Stomach (tissue), 9 donors: Measurements from ENCODE around the gene MYO3B. TPM values are rescaled to one million over a fixed set of nuclear protein-coding genes. Genes with fewer than 3 reads are reported as not detected.
"Not testable (repeated sequence)": the region's sequence is repeated elsewhere in the genome, so short reads cannot be mapped to it uniquely, and the experiment has no call there.

Experiments used
- DNase-seq, 2 donors: peaks; one replicate each; pipeline versions ENCODE4 v3.0.0 to v3.0.0-alpha.2; 2013 to 2019
- H3K27ac ChIP-seq, 5 donors: fragments of 200-600 bp in 4 of 5; sonication (generic) in 4 of 5; one replicate each; pipeline ENCODE4 v1.5.1; 2013 to 2019; ENCODE audit warnings: mild to moderate bottlenecking in 1 of 5, moderate library complexity in 1 of 5
- H3K27me3 ChIP-seq, 3 donors: fragments of 200-600 bp; sonication (generic); one replicate each; pipeline ENCODE4 v1.5.1; 2017 to 2019; ENCODE audit warnings: mixed run types in 1 of 3
- H3K36me3 ChIP-seq, 4 donors: fragments of 200-600 bp; sonication (generic); 1 replicate in 3 of 4; 2 replicates in 1 of 4; pipeline ENCODE4 v1.5.1; 2016 to 2019
- H3K4me1 ChIP-seq, 4 donors: fragments of 200-600 bp; sonication (generic); one replicate each; pipeline ENCODE4 v1.5.1; 2016 to 2019
- H3K4me3 ChIP-seq, 4 donors: fragments of 200-600 bp; sonication (generic) in 3 of 4; one replicate each; pipeline ENCODE4 v1.5.1; 2016 to 2019; ENCODE audit warnings: mild to moderate bottlenecking in 1 of 4
- H3K9me3 ChIP-seq, 4 donors: fragments of 200-600 bp; sonication (generic); one replicate each; pipeline ENCODE4 v1.5.1; 2016 to 2019
- EP300 ChIP-seq: sonication (generic); formaldehyde crosslinking; IDR thresholded peaks from one replicate; pipeline ENCODE4 v1.6.1; 2017; ENCODE audit warnings: antibody characterized with exemption
- POLR2A ChIP-seq, 4 donors: fragments of 450-650 bp; IDR thresholded peaks; one replicate each; pipeline ENCODE4 v1.6.1; 2016; ENCODE audit warnings: antibody characterized with exemption in 4 of 4, control low read depth in 2 of 4, mild to moderate bottlenecking in 1 of 4, moderate library complexity in 1 of 4
- POLR2AphosphoS5 ChIP-seq, 3 donors: sonication (generic); formaldehyde crosslinking; IDR thresholded peaks; one replicate each; pipeline ENCODE4 v1.6.1; 2016; ENCODE audit warnings: antibody characterized with exemption in 3 of 3
- WGBS, 5 donors: extraction: QIAGEN DNeasy Blood & Tissue Kit in 3 of 5; methylation state at CpG; one replicate each; pipeline versions ENCODE4 v1.1.5 to v1.1.7; 2013 to 2018; 5-methylcytosine and 5-hydroxymethylcytosine counted together
- intact Hi-C: fragments of 100-400 bp; cut with DNase I; formaldehyde crosslinking; loops from one replicate; pipeline ENCODE4 v1.15.1; 2023; ENCODE audit warnings: low total_unique reads
- polyA plus RNA-seq, 3 donors: library from polyadenylated mRNA; stranded (reverse); fragments of 200-250 nt; gene quantifications; one replicate each; pipeline ENCODE4 v1.2.3, GENCODE V29; 2013
- total RNA-seq, 5 donors: library from RNA; depleted of rRNA; stranded (reverse); fragments of >200 nt; gene quantifications; one replicate each; pipeline versions ENCODE4 v1.1.0 to v1.2.3, GENCODE V29; 2014 to 2016
- TF ChIP-seq, protein P1 (sequence below), 7 experiments: fragments of 450-650 bp in 4 of 7; fragments of 200-600 bp in 3 of 7; sonication (generic) in 3 of 7; IDR thresholded peaks; one replicate each; pipeline ENCODE4 v1.5.1; 2016 to 2019; ENCODE audit warnings: antibody characterized with exemption in 7 of 7, control low read depth in 2 of 7, mild to moderate bottlenecking in 1 of 7
- donor health status: healthy with polysubstance abuse.
- donor health status: Bipolar disorder and iron deficiency.
- donor health status: healthy.

The MYO3B gene
- total and polyA plus RNA-seq, 8 donors, result 0.05 to 0.37 TPM; not detected in 6

DNA sequence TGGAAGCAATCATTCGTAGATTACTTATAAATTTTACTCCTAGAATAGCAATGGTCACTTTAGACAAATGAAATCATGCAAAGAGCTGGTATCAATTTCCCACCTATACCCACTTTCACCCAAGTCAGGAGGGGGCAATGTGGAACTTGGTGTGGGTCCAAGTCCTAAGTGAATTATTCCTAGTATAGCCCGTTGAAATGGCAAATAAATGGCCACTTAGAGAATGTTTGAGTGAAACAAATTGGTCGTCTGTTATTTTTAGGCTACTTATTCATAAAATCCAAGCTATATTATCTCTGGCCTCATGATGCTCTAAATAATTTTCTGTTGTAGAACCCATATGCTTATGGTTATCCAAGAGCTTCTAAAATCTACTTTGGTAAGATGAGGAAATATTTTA lies 98.1 kb downstream of the MYO3B start:
- DNase-seq, result peak in 1 of 2 donors; percentile 2
- Histone ChIP-seq H3K9me3 (no peaks in the 10 kb centered on the region), H3K27ac (no peak overlapping the region), H3K4me1 (no peaks in the 10 kb centered on the region), H3K27me3 (no peaks in the 10 kb centered on the region), H3K4me3 (no peak overlapping the region), H3K36me3 (no peaks in the 10 kb centered on the region)
- WGBS, 5 donors, result 67 to 73% (median 72%) methylated on average over 3 of the region's 3 CpGs
- intact Hi-C loops, result no loop called here
- TF ChIP-seq, protein P1, sequence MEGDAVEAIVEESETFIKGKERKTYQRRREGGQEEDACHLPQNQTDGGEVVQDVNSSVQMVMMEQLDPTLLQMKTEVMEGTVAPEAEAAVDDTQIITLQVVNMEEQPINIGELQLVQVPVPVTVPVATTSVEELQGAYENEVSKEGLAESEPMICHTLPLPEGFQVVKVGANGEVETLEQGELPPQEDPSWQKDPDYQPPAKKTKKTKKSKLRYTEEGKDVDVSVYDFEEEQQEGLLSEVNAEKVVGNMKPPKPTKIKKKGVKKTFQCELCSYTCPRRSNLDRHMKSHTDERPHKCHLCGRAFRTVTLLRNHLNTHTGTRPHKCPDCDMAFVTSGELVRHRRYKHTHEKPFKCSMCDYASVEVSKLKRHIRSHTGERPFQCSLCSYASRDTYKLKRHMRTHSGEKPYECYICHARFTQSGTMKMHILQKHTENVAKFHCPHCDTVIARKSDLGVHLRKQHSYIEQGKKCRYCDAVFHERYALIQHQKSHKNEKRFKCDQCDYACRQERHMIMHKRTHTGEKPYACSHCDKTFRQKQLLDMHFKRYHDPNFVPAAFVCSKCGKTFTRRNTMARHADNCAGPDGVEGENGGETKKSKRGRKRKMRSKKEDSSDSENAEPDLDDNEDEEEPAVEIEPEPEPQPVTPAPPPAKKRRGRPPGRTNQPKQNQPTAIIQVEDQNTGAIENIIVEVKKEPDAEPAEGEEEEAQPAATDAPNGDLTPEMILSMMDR (IDR thresholded peaks at IDR 0.05), result no peak
- TF ChIP-seq POLR2AphosphoS5 (IDR thresholded peaks at IDR 0.05), result no peak
- TF ChIP-seq EP300, result no peak
- no peak for TF ChIP-seq POLR2A (IDR thresholded peaks at IDR 0.05)

DNA sequence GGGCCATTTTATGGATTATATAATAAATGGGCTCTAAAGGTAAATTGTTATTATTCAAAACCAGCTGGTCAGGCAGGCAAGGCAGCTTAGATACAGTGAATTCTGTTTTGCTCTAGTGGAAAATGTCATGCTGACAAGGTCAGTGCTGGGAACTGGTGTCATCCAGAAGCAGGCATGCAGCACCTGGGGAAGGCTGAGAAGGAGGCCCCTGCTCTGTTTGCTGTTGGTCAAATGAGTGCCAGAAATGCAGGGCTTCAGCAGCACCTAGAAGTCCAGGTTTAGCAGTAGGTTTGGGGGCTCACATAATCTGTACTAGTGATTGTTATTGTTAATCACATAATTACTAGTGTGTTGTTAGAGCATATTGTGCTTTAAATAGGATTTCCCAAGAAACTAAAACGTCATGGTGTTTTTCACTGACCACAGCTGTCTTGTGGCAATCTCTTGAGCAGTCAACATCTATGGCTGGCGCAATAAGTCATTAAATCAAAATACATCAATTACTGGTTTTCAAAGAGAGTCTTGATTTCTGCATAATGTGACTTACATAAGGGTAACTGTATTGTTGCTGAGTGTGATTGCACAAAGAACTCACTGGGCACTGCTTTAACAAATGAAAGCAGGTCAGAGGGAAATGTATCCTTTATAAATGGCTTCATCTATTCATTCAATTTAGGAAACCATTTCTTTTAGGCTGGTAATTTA lies 99.1 kb downstream of the MYO3B start:
- peak in 1 of 2 donors; percentile 58 for DNase-seq
- Histone ChIP-seq H3K9me3 (no peaks in the 10 kb centered on the region), H3K4me3 (no peak overlapping the region), H3K4me1 (no peaks in the 10 kb centered on the region), H3K36me3 (no peaks in the 10 kb centered on the region), H3K27me3 (no peaks in the 10 kb centered on the region), H3K27ac (no peak overlapping the region)
- TF ChIP-seq, protein P1 (IDR thresholded peaks at IDR 0.05), result no peak
- TF ChIP-seq POLR2AphosphoS5 (IDR thresholded peaks at IDR 0.05), result no peak
- TF ChIP-seq POLR2A (IDR thresholded peaks at IDR 0.05), result no peak
- WGBS, 5 donors, result 59 to 73% (median 67%) methylated on average over 2 of the region's 2 CpGs
- intact Hi-C loops, result no loop called here

DNA sequence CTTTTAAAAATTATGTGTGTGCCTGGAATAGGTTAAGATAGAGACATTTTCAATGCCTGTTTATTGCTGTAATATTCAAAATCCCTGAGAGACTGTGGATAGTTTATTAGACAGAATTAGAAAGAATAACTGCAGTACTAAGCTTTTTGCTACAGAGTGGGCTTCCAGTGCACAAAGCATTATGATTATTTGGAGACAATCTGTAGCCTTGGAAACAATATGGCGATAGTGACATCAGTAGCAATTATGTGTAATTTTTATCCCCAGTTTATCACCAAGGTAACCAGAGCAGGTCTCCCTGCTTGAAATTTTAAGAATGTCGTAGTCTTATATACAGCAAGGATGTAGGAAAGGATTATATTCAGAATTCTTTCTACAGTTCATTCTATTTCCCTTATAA lies 100.0 kb downstream of the MYO3B start:
- Histone ChIP-seq H3K36me3 (no peaks in the 10 kb centered on the region), H3K9me3 (no peaks in the 10 kb centered on the region), H3K4me3 (no peak overlapping the region), H3K4me1 (no peaks in the 10 kb centered on the region), H3K27me3 (peaks cover 0 to 2% (median 0%) of the 10 kb centered on the region in 3 donors), H3K27ac (no peak overlapping the region)
- intact Hi-C loops, result no loop called here
- 75 to 91% (median 85%) methylated on average over 2 of the region's 2 CpGs for WGBS, 5 donors
- DNase-seq, result peak in 1 of 2 donors; percentile 43
- no peak for TF ChIP-seq POLR2A (IDR thresholded peaks at IDR 0.05)
- TF ChIP-seq POLR2AphosphoS5 (IDR thresholded peaks at IDR 0.05), result no peak
- TF ChIP-seq EP300, result no peak
- TF ChIP-seq, protein P1 (IDR thresholded peaks at IDR 0.05), result no peak

DNA sequence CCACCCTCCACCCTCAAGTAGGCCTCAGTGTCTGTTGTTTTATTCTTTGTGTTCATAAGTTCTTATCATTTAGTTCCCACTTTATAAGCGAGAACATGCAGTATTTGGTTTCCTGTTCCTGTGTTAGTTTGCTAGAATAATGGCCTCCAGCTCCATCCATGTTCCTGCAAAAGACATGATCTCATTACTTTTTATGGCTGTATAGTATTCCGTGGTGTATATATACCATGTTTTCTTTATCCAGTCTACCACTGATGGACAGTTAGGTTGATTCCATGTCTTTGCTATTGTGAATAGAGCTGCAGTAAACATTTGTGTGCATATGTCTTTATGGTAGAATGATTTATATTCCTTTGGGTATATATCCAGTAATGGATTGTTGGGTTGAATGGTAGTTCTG lies 101.7 kb downstream of the MYO3B start:
- H3K9me3 ChIP-seq, H3K4me3 ChIP-seq, intact Hi-C loops, DNase-seq, H3K36me3 ChIP-seq, H3K27me3 ChIP-seq, H3K4me1 ChIP-seq, H3K27ac ChIP-seq: not testable (repeated sequence)
- WGBS, 5 donors, result 46 to 94% (median 62%) methylated on average over 2 of the region's 2 CpGs

DNA sequence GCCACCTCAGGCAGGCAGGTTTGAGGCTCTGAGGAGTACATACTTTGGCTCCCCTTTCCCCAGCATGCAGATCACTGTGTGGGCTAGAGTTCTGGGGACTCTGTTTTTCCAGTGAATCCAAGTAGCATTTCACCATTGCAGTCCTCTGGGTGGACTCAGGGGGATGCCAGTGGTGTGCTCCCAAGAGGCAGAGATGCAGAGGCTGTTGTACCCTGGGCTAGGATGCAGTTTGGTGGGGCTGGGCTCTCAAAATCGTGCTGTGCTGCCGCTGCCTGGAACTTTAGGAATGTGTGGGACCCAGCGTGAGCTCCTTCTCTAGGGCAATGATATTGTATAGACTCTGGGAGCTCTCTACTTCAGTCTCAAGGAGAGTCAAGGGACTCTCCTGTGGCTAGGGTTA lies 104.9 kb downstream of the MYO3B start:
- no peak for DNase-seq
- Histone ChIP-seq H3K27ac (no peak overlapping the region), H3K27me3 (peaks cover 0 to 4% (median 0%) of the 10 kb centered on the region in 3 donors), H3K9me3 (no peaks in the 10 kb centered on the region), H3K4me1 (no peaks in the 10 kb centered on the region), H3K4me3 (no peak overlapping the region), H3K36me3 (no peaks in the 10 kb centered on the region)
- intact Hi-C loops, result no loop called here
- 0 to 50% (median 42%) methylated on average over 1 to 3 of the region's 3 CpGs for WGBS, 5 donors
- TF ChIP-seq, protein P1 (IDR thresholded peaks at IDR 0.05), result no peak
- TF ChIP-seq EP300, result no peak
